MM.1S (cell line): ENCODE measurements around the gene TXLNG.

Experiments used
- DNase-seq: peaks from one replicate; pipeline ENCODE4 v3.0.0-alpha.2; 2015
- H2AFZ ChIP-seq: fragments of 300-600 bp; sonication (generic); 2 replicates; pipeline ENCODE4 v1.6.0; 2016; ENCODE audit warnings: antibody characterized with exemption, low read length
- H3F3A ChIP-seq: fragments of 300-600 bp; sonication (generic); 2 replicates; pipeline ENCODE4 v1.6.1; 2016; ENCODE audit warnings: mild to moderate bottlenecking, antibody characterized with exemption, low read length, moderate library complexity, mixed read lengths; ENCODE audit not compliant: insufficient read depth
- H3K27ac ChIP-seq: fragments of 300-600 bp; sonication (generic); 2 replicates; pipeline ENCODE4 v1.5.1; 2016; ENCODE audit warnings: mild to moderate bottlenecking, low read length
- H3K27me3 ChIP-seq: fragments of 300-600 bp; sonication (generic); replicated peaks from 2 replicates; pipeline ENCODE4 v1.6.0; 2016; ENCODE audit warnings: low read length; ENCODE audit not compliant: insufficient read depth
- H3K36me3 ChIP-seq: fragments of 300-600 bp; sonication (generic); replicated peaks from 2 replicates; pipeline ENCODE4 v1.6.1; 2016; ENCODE audit warnings: mild to moderate bottlenecking, low read length, mixed read lengths; ENCODE audit not compliant: insufficient read depth
- H3K4me1 ChIP-seq: fragments of 300-600 bp; sonication (generic); 2 replicates; pipeline ENCODE4 v1.6.1; 2016; ENCODE audit warnings: low read length, mixed read lengths
- H3K4me2 ChIP-seq: fragments of 300-600 bp; sonication (generic); 2 replicates; pipeline ENCODE4 v1.6.0; 2016; ENCODE audit warnings: low read depth, low read length
- H3K4me3 ChIP-seq: fragments of 300-600 bp; sonication (generic); 2 replicates; pipeline ENCODE4 v1.5.1; 2016; ENCODE audit warnings: low read length, mixed read lengths
- H3K79me2 ChIP-seq: fragments of 300-600 bp; sonication (generic); 2 replicates; pipeline ENCODE4 v1.6.1; 2016; ENCODE audit warnings: mixed run types, low read length, mixed read lengths
- H3K9ac ChIP-seq: fragments of 300-600 bp; sonication (generic); 2 replicates; pipeline ENCODE4 v1.6.1; 2016; ENCODE audit warnings: low read length, mixed read lengths
- H3K9me2 ChIP-seq: fragments of 300-600 bp; sonication (generic); replicated peaks from 2 replicates; pipeline ENCODE4 v1.6.1; 2016; ENCODE audit warnings: mild to moderate bottlenecking, low read length, mixed read lengths; ENCODE audit not compliant: insufficient read depth
- H3K9me3 ChIP-seq: fragments of 300-600 bp; sonication (generic); replicated peaks from 2 replicates; pipeline ENCODE4 v1.6.1; 2016; ENCODE audit warnings: mild to moderate bottlenecking, low read length, mixed read lengths; ENCODE audit not compliant: insufficient read depth
- H4K20me1 ChIP-seq: fragments of 300-600 bp; sonication (generic); 2 replicates; pipeline ENCODE4 v1.6.1; 2016; ENCODE audit warnings: mild to moderate bottlenecking, low read length, moderate library complexity, mixed read lengths; ENCODE audit not compliant: insufficient read depth
- CTCF ChIP-seq: fragments of 300-600 bp; sonication (generic); IDR thresholded peaks from 2 replicates; pipeline ENCODE4 v1.5.1; 2016; ENCODE audit warnings: antibody characterized with exemption, low read length, mixed read lengths
- EZH2 ChIP-seq: fragments of 300-600 bp; sonication (generic); optimal IDR thresholded peaks from 2 replicates; pipeline ENCODE3; 2017; ENCODE audit warnings: low read depth, mild to moderate bottlenecking, antibody characterized with exemption, low read length, mixed read lengths
- EZH2phosphoT487 ChIP-seq: fragments of 300-600 bp; sonication (generic); IDR thresholded peaks from 2 replicates; pipeline ENCODE4 v1.6.1; 2018; ENCODE audit warnings: antibody characterized with exemption, low read length

TXLNG gene

GRCh38 chrX:16870095-16870861, 84.0 kb downstream of the TXLNG start, which contains the start of gene RBBP7:
RBBP7 (minus strand) TSS chrX:16870362; CDS start chrX:16870053, 309 bp downstream.
- H3F3A ChIP-seq: no peaks in the 10 kb centered on the region
- peak within 1 kb of the TSS; percentile 79 for H3K4me3 ChIP-seq
- H3K9ac ChIP-seq: peak within 1 kb of the TSS; percentile 96
- H3K79me2 ChIP-seq: peaks cover 40% of the 10 kb centered on the region
- peak within 1 kb of the TSS; percentile 95 for H2AFZ ChIP-seq
- no peaks in the 10 kb centered on the region for H3K27me3 ChIP-seq
- peaks cover 5% of the 10 kb centered on the region; the same call in 1 of the 2 replicates for H3K4me1 ChIP-seq
- no peaks in the 10 kb centered on the region for H3K9me2 ChIP-seq
- peak within 1 kb of the TSS; percentile 95 for H3K4me2 ChIP-seq
- H4K20me1 ChIP-seq: peaks cover 16% of the 10 kb centered on the region
- H3K36me3 ChIP-seq: no peaks in the 10 kb centered on the region
- no peaks in the 10 kb centered on the region for H3K9me3 ChIP-seq
- peak; percentile 86 for DNase-seq
- no peak for TF ChIP-seq EZH2phosphoT487
- TF ChIP-seq CTCF: no peak
- no peak for TF ChIP-seq EZH2
- H3K27ac ChIP-seq: peak within 1 kb of the TSS; percentile 96

DNA sequence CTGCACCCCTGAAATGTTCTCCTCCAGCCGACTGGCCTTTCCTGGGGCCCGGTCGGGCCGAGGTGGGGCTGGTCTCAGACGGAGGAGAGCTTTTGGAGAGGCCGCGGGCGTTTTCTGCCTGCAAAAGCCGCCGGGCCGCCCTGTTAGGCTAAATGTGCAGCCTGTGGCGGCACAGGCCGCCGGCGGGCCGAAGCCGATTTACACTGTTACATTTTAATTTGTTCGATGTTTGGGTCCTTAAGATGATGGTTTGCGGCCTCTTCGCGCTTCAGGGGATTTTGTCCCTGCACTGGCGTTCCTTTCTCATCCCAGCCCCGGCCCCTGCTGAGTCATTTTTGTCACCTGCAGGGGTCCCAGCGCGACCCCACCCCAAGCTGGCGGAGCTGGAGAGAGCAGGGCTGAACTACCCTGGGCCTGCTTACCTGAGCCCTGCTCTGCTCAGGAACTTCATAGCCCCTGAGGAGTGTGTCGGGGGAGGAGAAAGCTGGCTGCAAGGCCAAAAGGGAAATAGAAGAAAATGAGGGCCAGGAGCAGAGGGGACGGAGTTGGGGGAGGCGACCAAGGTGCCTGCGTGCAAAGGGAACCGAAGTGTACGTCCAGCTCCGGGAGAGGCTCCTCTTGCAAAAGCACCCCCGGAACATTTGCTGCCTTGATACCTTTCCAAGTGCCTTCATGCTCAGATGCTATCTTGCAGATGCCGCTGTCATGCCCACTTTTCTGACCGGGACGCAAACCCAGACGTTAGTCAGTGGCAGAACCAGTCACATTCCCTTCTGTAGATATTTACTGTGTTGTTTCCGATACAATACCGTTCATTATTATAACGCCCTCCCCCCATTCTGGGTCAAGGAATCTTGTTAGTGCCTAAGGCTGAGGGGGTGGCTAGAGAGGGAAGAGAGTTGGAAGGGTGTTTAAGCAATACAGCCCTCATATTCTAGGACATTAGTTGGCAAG, 84.9 kb downstream of the TXLNG start:
- Histone ChIP-seq H3F3A (no peaks in the 10 kb centered on the region), H3K9me2 (no peaks in the 10 kb centered on the region), H4K20me1 (peaks cover 11% of the 10 kb centered on the region), H3K27ac (peak overlapping the region; percentile 79), H3K4me1 (peaks cover 5% of the 10 kb centered on the region; the same call in 1 of the 2 replicates), H2AFZ (peak overlapping the region; percentile 95), H3K27me3 (no peaks in the 10 kb centered on the region), H3K4me3 (peak overlapping the region; percentile 65), H3K36me3 (no peaks in the 10 kb centered on the region), H3K9ac (peak overlapping the region; percentile 79), H3K79me2 (peaks cover 32% of the 10 kb centered on the region), H3K4me2 (peak overlapping the region; percentile 95), H3K9me3 (no peaks in the 10 kb centered on the region)
- DNase-seq: no peak
- TF ChIP-seq CTCF: no peak
- TF ChIP-seq EZH2: no peak
- TF ChIP-seq EZH2phosphoT487: no peak

DNA sequence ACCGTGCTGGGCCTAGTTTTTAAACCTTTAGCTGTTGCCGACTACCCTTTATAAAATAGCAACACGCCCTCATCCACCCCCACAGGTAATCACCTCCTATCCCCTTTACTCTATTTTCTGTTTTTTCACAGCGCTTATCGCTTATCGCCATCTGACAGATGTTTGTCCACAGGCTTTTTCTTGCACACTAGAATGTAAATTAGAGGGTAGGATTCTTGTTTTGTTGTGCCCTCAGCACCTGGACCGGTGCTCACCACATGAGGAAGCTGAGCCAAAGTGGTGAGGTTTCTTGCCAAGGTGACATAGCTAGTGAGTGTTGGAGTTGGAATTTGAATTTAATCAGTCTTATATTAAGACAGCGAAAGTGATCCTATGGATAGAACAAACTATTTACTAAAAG, 86.8 kb downstream of the TXLNG start:
- no peaks in the 10 kb centered on the region for H3K36me3 ChIP-seq
- H3K9me3 ChIP-seq: no peaks in the 10 kb centered on the region
- H3K79me2 ChIP-seq: peaks cover 15% of the 10 kb centered on the region
- peaks cover 3% of the 10 kb centered on the region; the same call in 1 of the 2 replicates for H3K4me1 ChIP-seq
- no peaks in the 10 kb centered on the region for H3K27me3 ChIP-seq
- H2AFZ ChIP-seq: no peak overlapping the region
- H3F3A ChIP-seq: no peaks in the 10 kb centered on the region
- H3K9me2 ChIP-seq: no peaks in the 10 kb centered on the region
- TF ChIP-seq EZH2phosphoT487 (no peak), CTCF (no peak), EZH2 (no peak)
- peaks cover 8% of the 10 kb centered on the region for H4K20me1 ChIP-seq
- H3K4me2 ChIP-seq: no peak overlapping the region
- H3K9ac ChIP-seq: no peak overlapping the region
- DNase-seq: no peak
- no peak overlapping the region for H3K27ac ChIP-seq
- H3K4me3 ChIP-seq: no peak overlapping the region
